Measurements from ENCODE around the gene TBC1D5. TPM values are rescaled to one million over a fixed set of nuclear protein-coding genes. Genes with fewer than 3 reads are reported as not detected.

Gene TBC1D5
- total RNA-seq, 3 donors from 2014 or later: 33.1 to 56.1 (median 44.1) TPM

DNA sequence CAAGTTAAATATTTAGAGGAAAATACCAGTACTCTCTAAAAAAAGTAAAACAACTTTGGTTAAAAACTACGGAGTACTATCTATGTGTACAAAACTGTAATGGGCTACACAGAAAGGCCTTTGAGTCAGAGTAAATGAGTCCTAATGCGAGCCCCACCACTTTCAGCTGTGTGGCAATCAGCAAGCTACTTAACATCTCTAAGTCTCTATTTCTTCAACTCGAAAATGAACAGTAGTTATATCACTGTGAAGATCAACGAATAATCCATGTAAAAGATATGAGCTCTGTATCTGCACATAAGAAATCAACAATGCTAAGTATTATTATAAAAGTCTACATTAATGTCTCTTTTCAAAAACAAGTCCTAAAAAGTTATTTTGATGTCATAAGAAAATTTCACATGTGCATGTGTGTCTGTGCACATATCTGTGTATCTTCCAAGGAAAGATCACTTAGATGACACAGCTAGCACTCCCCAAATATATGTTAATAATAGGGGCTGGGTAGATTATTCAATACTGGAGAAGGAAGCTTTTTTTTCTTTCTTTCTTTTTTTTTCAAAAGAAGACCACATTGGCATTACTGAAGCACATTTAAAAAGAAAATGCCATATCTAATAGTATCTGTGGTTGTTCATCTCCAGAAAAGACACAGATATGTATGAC, 58.8 kb downstream of the TBC1D5 start:
- ATAC-seq: no peak
- TF ChIP-seq, protein P1, sequence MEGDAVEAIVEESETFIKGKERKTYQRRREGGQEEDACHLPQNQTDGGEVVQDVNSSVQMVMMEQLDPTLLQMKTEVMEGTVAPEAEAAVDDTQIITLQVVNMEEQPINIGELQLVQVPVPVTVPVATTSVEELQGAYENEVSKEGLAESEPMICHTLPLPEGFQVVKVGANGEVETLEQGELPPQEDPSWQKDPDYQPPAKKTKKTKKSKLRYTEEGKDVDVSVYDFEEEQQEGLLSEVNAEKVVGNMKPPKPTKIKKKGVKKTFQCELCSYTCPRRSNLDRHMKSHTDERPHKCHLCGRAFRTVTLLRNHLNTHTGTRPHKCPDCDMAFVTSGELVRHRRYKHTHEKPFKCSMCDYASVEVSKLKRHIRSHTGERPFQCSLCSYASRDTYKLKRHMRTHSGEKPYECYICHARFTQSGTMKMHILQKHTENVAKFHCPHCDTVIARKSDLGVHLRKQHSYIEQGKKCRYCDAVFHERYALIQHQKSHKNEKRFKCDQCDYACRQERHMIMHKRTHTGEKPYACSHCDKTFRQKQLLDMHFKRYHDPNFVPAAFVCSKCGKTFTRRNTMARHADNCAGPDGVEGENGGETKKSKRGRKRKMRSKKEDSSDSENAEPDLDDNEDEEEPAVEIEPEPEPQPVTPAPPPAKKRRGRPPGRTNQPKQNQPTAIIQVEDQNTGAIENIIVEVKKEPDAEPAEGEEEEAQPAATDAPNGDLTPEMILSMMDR (IDR thresholded peaks at IDR 0.05): no peak
- Histone ChIP-seq H3K36me3 (ENCODE audit: low read depth) (no peaks in the 10 kb centered on the region), H3K4me1 (ENCODE audit: low read depth) (peaks cover 16% of the 10 kb centered on the region), H3K4me3 (no peak overlapping the region), H3K9me3 (no peaks in the 10 kb centered on the region)
- DNase-seq: no peak
- intact Hi-C loops (cut with DNase I, micrococcal nuclease): no loop called here

DNA sequence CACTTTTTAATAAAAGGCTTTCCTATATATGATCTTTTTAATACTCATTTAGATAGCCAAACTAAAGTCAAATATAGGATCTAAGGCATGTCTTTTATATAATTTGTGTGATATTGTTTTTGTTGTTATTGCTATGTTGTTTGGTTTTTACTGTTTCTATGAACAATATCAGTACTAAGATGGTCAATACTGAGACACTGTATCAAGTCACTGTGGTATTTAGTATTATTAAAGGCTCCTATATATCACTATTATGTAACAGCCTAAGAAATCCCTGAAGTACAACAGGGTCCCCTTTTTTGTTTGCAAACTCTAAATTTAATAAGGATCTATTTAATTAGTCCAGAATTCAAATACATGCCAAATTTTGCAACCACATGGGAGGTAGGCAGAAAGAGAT, 61.9 kb downstream of the TBC1D5 start:
- H3K4me1 ChIP-seq (ENCODE audit: low read depth): peaks cover 3% of the 10 kb centered on the region
- no peaks in the 10 kb centered on the region for H3K36me3 ChIP-seq (ENCODE audit: low read depth)
- ATAC-seq: no peak
- H3K4me3 ChIP-seq: no peak overlapping the region
- H3K9me3 ChIP-seq: no peaks in the 10 kb centered on the region
- intact Hi-C loops (cut with DNase I, micrococcal nuclease): no loop called here
- DNase-seq: no peak
- TF ChIP-seq, protein P1 (IDR thresholded peaks at IDR 0.05): no peak

DNA sequence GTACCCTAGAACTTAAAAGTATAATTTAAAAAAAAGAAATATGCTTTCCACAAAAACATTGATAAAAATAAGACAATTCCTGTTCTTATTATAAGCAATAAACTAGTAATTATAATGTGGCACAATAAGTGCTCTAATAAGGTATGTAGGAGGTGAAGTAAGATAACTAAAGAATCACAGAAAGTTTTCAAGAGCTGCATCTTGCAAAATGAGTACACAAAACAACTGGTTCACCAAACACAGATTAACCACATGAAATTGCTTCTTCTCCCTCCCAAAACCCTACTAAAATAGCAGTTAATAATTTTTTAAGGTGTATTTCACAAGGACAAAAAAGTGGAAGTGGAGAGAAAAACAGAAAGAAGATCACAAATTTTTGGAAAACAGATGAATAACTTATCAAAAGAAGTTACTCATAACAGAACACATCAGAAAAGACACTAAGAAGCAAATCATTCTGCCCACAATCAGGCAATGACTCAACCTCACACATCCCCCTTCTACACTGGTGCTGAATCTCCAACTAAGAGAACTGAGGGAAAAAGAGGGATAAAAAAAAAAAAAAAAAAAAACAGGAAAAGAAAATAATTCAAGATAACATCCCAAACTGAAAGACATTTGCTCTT, 64.2 kb downstream of the TBC1D5 start:
- H3K4me3 ChIP-seq: no peak overlapping the region
- TF ChIP-seq, protein P1 (IDR thresholded peaks at IDR 0.05): no peak
- ATAC-seq (no peak), DNase-seq (no peak)
- H3K36me3 ChIP-seq (ENCODE audit: low read depth): no peaks in the 10 kb centered on the region
- intact Hi-C loops (cut with DNase I, micrococcal nuclease): no loop called here
- no peaks in the 10 kb centered on the region for H3K9me3 ChIP-seq
- peaks cover 3% of the 10 kb centered on the region for H3K4me1 ChIP-seq (ENCODE audit: low read depth)

DNA sequence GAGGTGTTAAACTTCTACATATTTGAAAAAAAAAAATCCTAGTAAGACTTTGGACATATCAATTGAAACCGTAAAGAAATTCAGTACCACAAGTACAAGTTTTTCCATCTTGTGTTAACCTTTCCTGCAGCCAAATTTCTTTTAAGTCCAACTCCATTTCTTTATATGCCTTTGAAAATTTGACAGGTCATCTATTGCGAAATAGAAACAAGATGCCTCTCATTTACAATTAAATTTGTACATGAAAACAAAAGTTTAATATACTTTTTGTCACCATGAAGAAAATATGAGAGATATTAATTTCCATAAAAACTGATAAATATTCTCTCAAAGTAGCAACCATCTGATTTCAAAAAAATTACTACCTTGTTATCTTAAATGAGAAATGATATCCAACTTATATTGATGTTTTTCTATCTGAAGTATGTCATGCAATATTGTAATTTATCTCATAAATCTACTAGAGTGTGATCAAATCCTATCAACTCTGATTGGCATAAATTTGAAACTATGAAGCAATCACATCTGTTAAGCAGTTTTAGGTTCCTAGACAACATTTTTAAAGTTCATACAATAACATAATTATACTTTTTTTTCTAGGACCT, 68.2 kb downstream of the TBC1D5 start:
- no peaks in the 10 kb centered on the region for H3K4me1 ChIP-seq (ENCODE audit: low read depth)
- H3K36me3 ChIP-seq (ENCODE audit: low read depth): no peaks in the 10 kb centered on the region
- ATAC-seq (no peak), DNase-seq (no peak)
- TF ChIP-seq, protein P1 (IDR thresholded peaks at IDR 0.05): no peak
- H3K9me3 ChIP-seq: no peaks in the 10 kb centered on the region
- H3K4me3 ChIP-seq: no peak overlapping the region
- intact Hi-C loops (cut with DNase I, micrococcal nuclease): no loop called here

DNA sequence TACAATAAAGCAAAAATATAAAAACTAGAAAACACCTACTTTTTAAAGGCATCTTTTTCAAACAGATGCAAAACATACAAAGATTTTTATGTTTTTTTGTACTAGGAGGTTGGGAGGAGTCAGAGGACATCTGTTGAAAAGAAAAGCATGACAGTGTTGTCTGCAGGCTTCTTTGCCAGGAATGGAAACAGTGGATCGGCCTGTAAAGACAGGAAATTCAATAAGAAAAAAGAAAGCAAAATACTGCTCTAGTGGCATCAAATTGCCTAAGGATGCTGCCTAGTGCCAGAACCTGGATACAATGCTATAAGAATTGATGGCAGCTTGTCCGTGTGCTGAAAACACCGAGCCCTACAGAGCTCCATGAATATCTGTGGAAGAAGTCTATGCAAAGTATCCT, 69.9 kb downstream of the TBC1D5 start:
- Histone ChIP-seq H3K4me1 (ENCODE audit: low read depth) (no peaks in the 10 kb centered on the region), H3K9me3 (no peaks in the 10 kb centered on the region), H3K4me3 (no peak overlapping the region), H3K36me3 (ENCODE audit: low read depth) (no peaks in the 10 kb centered on the region)
- ATAC-seq: no peak
- intact Hi-C loops (cut with DNase I, micrococcal nuclease): no loop called here
- TF ChIP-seq, protein P1 (IDR thresholded peaks at IDR 0.05): no peak
- no peak for DNase-seq

All from mucosa of descending colon (tissue), 3 donors.